HCT116 (cell line): ENCODE results near the gene MOV10L1. TPM values are rescaled to one million over a fixed set of nuclear protein-coding genes. Genes with fewer than 3 reads are reported as not detected.

Source experiments
- ATAC-seq: fragments of 200-7000 bp; cut with Tn5 transposase; 2 replicates; pipeline ENCODE4 v1.9.1; 2020; ENCODE audit warnings: mild to moderate bottlenecking, moderate library complexity
- BruUV-seq: library from RNA; stranded (reverse); fragments of 400-500 nt; replicated peaks from 2 replicates; lab custom pipeline; 2021; lab: Mats Ljungman, UMichigan
- CTCF ChIA-PET: fragments of 300-600 bp; sonication (Branson Sonifier 250); formaldehyde crosslinking; loops from one replicate; lab custom pipeline; 2021; ENCODE audit warnings: antibody characterized with exemption; lab: Charles Lee
- POLR2A ChIA-PET: fragments of 300-600, 350-600 bp; sonication (Branson Sonifier 250); formaldehyde crosslinking; loops from one replicate; lab custom pipeline; 2021; ENCODE audit warnings: antibody characterized with exemption; lab: Charles Lee
- RAD21 ChIA-PET, 2 experiments: fragments of 300-600 bp; sonication (Branson Sonifier 250); formaldehyde crosslinking; loops; one replicate each; lab custom pipeline; 2023; ENCODE audit warnings: low total read pairs in 2 of 2; ENCODE audit not compliant: uncharacterized antibody in 2 of 2, unreplicated experiment in 2 of 2, low non-redundant PET in 1 of 2; lab: Charles Lee
- DNase-seq: peaks from one replicate; pipeline ENCODE4 v3.0.0-alpha.2; 2010; ENCODE audit warnings: low read depth, low spot score
- H2AFZ ChIP-seq: fragments of 200-600 bp; shearing (Covaris generic), sonication (generic); 2 replicates; pipeline ENCODE4 v1.6.1; 2017; ENCODE audit warnings: low read depth, mixed run types, mixed read lengths, antibody characterized with exemption, low read length; ENCODE audit not compliant: poor library complexity, severe bottlenecking
- H3K27ac ChIP-seq: 2 replicates; pipeline ENCODE4 v1.5.1; 2012; ENCODE audit warnings: low read depth, low read length
- H3K27me3 ChIP-seq: fragments of 200-600 bp; sonication (generic); 2 replicates; pipeline ENCODE4 v1.6.1; 2016; ENCODE audit warnings: mixed run types, low read length, mixed read lengths; ENCODE audit not compliant: insufficient read depth
- H3K36me3 ChIP-seq, 2 experiments: fragments of 200-500 bp in 1 of 2; fragments of 200-600 bp in 1 of 2; sonication (Bioruptor generic) in 1 of 2; sonication (generic) in 1 of 2; 2 replicates each; pipeline versions ENCODE4 v1.5.1 to v1.6.1; 2014 to 2016; ENCODE audit warnings: low read length in 2 of 2, inconsistent platforms in 1 of 2, mixed read lengths in 1 of 2, mixed run types in 1 of 2; ENCODE audit not compliant: insufficient read depth in 2 of 2, control insufficient read depth in 1 of 2
- H3K4me1 ChIP-seq, 2 experiments: fragments of 200-600 bp in 1 of 2; sonication (generic) in 1 of 2; 2 replicates each; pipeline versions ENCODE4 v1.5.1 to v1.6.1; 2012 to 2017; ENCODE audit warnings: low read length in 2 of 2, inconsistent platforms in 1 of 2, mild to moderate bottlenecking in 1 of 2, mixed read lengths in 1 of 2, mixed run types in 1 of 2, moderate library complexity in 1 of 2; ENCODE audit not compliant: insufficient read depth in 2 of 2, control insufficient read depth in 1 of 2
- H3K4me2 ChIP-seq: fragments of 200-600 bp; sonication (generic); 2 replicates; pipeline ENCODE4 v1.6.1; 2017; ENCODE audit warnings: mixed run types, low read length, mixed read lengths
- H3K4me3 ChIP-seq, 2 experiments: fragments of 200-600 bp in 1 of 2; sonication (generic) in 1 of 2; replicated peaks in 1 of 2; 2 replicates each; pipeline ENCODE4 v1.5.1; 2011 to 2016; ENCODE audit warnings: low read length in 2 of 2, control low read depth in 1 of 2, low read depth in 1 of 2, mild to moderate bottlenecking in 1 of 2, mixed read lengths in 1 of 2, mixed run types in 1 of 2
- H3K79me2 ChIP-seq: fragments of 200-600 bp; sonication (generic); 2 replicates; pipeline ENCODE4 v1.6.1; 2017; ENCODE audit warnings: mild to moderate bottlenecking, mixed run types, low read length, moderate library complexity, mixed read lengths; ENCODE audit not compliant: insufficient read depth
- H3K9ac ChIP-seq: fragments of 200-600 bp; sonication (generic); 2 replicates; pipeline ENCODE4 v1.6.1; 2016; ENCODE audit warnings: low read length, mixed read lengths
- H3K9me2 ChIP-seq: fragments of 200-600 bp; sonication (generic), shearing (Covaris generic); 2 replicates; pipeline ENCODE4 v1.6.1; 2017; ENCODE audit warnings: mixed run types, mild to moderate bottlenecking, moderate library complexity; ENCODE audit not compliant: insufficient read depth
- H3K9me3 ChIP-seq, 2 experiments: fragments of 200-500 bp in 1 of 2; fragments of 200-600 bp in 1 of 2; sonication (Bioruptor generic) in 1 of 2; sonication (generic) in 1 of 2; 2 replicates each; pipeline ENCODE4 v1.6.1; 2014 to 2017; ENCODE audit warnings: low read length in 2 of 2, mixed read lengths in 2 of 2, inconsistent platforms in 1 of 2, low read depth in 1 of 2, mild to moderate bottlenecking in 1 of 2, mixed run types in 1 of 2, moderate library complexity in 1 of 2; ENCODE audit not compliant: control insufficient read depth in 1 of 2, insufficient read depth in 1 of 2
- H4K20me1 ChIP-seq: fragments of 200-600 bp; sonication (generic), shearing (Covaris generic); 2 replicates; pipeline ENCODE4 v1.6.1; 2017; ENCODE audit warnings: mixed run types, mild to moderate bottlenecking, moderate library complexity; ENCODE audit not compliant: insufficient read depth
- CBX3 ChIP-seq: IDR thresholded peaks from 2 replicates; pipeline ENCODE4 v1.6.1; 2012; ENCODE audit warnings: low read depth
- EGR1 ChIP-seq: IDR thresholded peaks from 2 replicates; pipeline ENCODE4 v1.6.1; 2012; ENCODE audit warnings: low read depth
- ELF1 ChIP-seq: IDR thresholded peaks from 2 replicates; pipeline ENCODE4 v1.6.1; 2012; ENCODE audit warnings: low read depth, borderline replicate concordance
- EZH2 ChIP-seq: fragments of 200-600 bp; sonication (generic); IDR thresholded peaks from 2 replicates; pipeline ENCODE4 v1.6.1; 2017; ENCODE audit warnings: antibody characterized with exemption, mixed run types
- EZH2phosphoT487 ChIP-seq: fragments of 200-600 bp; IDR thresholded peaks from 2 replicates; pipeline ENCODE4 v1.6.1; 2018; ENCODE audit warnings: antibody characterized with exemption, borderline replicate concordance
- SIN3A ChIP-seq: IDR thresholded peaks from 2 replicates; pipeline ENCODE4 v1.6.1; 2012; ENCODE audit warnings: low read depth
- SP1 ChIP-seq: IDR thresholded peaks from 2 replicates; pipeline ENCODE4 v1.6.1; 2012; ENCODE audit warnings: low read depth
- TCF7L2 ChIP-seq: IDR thresholded peaks from 2 replicates; pipeline ENCODE4 v1.7.0; 2011; ENCODE audit warnings: borderline replicate concordance, inconsistent platforms; ENCODE audit not compliant: insufficient read depth, insufficient read length; ENCODE audit errors: extremely low read depth
- YY1 ChIP-seq: IDR thresholded peaks from 2 replicates; pipeline ENCODE4 v1.6.1; 2011; ENCODE audit warnings: low read length, low read depth, moderate library complexity, mild to moderate bottlenecking; ENCODE audit not compliant: insufficient replicate concordance; ENCODE audit errors: extremely low read depth
- ZBTB33 ChIP-seq: IDR thresholded peaks from 2 replicates; pipeline ENCODE4 v1.6.1; 2011; ENCODE audit warnings: mild to moderate bottlenecking, low read length, moderate library complexity; ENCODE audit not compliant: insufficient replicate concordance; ENCODE audit errors: extremely low read depth
- ZNF274 ChIP-seq: fragments of 200-500 bp; sonication (Bioruptor generic); IDR thresholded peaks from 2 replicates; pipeline ENCODE4 v1.6.1; 2014; ENCODE audit warnings: mild to moderate bottlenecking, low read depth, low read length, inconsistent platforms
- intact Hi-C: fragments of 100-400 bp; cut with micrococcal nuclease; formaldehyde crosslinking; loops from 2 replicates; pipeline ENCODE4 v1.10.0; 2022
- total RNA-seq: library from RNA; stranded (reverse); gene quantifications from one replicate; pipeline ENCODE4 v1.2.1, GENCODE V29; 2021; ENCODE audit not compliant: unreplicated experiment
- TF ChIP-seq, protein P1 (sequence below): IDR thresholded peaks from 2 replicates; pipeline ENCODE4 v1.6.1; 2012

MOV10L1 gene
- total RNA-seq, 1 experiment from 2014 or later, result not detected

DNA sequence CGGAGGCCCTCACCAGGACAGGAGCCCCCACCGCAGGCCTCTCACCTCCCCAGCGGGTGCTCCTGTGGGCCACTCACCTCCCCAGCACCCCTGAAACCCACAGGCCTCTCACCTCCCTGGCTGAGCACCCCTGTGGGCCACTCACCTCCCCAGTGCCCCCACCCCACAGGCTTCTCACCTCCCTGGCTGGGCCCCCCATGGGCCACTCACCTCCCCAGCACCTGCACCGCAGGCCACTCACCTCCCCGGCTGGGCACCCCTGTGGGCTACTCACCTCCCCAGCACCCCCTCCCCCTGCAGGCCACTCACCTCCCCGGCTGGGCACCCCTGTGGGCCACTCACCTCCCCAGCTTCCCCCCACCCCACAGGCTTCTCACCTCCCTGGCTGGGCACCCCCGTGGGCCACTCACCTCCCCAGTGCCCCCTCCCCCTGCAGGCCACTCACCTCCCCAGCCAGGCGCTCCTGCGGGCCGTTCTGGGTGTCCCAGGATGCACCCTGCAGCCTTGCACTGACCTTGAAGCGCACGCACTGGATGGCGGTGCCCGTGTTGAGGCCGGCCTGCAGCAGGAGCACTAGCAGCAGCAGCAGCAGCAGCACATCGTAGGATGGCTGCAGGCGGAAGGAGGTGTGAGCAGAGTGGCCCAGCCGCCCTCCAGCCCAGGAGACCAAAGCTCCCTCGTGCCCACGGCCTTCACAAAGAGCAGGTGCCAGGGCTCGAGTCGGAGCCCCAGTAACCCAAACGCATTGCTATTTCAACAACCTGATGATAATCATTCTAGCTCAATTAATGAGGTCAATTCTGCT, 26.0 kb upstream of the MOV10L1 start:
- H2AFZ ChIP-seq, result no peak overlapping the region
- DNase-seq (no peak), ATAC-seq (no peak)
- H3K27me3 ChIP-seq, result no peaks in the 10 kb centered on the region
- ChIA-PET RAD21 (no interaction called here), POLR2A (no interaction called here), CTCF (no interaction called here)
- H3K9me3 ChIP-seq, result no peaks in the 10 kb centered on the region
- no peak for TF ChIP-seq ZBTB33
- H3K4me3 ChIP-seq, result no peak overlapping the region
- intact Hi-C loops, result no loop called here
- no peak overlapping the region for H3K27ac ChIP-seq
- no peaks in the 10 kb centered on the region for H3K9me2 ChIP-seq
- no peaks in the 10 kb centered on the region for H3K36me3 ChIP-seq
- H4K20me1 ChIP-seq, result no peaks in the 10 kb centered on the region
- no peaks in the 10 kb centered on the region for H3K79me2 ChIP-seq
- no peak overlapping the region for H3K4me2 ChIP-seq
- BruUV-seq, result no TSS peak
- no peak overlapping the region for H3K9ac ChIP-seq
- H3K4me1 ChIP-seq, result no peaks in the 10 kb centered on the region

DNA sequence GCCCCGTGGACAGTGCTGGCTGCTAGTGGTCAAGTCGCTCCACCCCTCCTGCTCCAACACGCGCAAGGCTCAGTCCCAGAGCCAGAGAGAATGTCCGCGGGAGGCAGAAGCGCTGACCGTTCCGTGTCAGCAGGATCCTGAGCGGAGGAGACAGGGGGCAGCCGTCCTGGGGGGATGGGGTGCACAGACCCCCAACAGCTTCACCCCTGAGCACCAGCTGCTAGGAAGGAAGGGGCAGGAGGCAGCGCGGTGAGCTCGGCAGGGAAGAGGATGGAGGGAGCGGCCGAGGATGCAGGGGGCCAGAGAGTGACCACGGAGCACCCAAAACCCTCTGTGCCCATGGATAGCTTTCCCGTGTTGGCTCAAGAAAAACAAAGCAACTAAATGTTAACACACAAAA, 25.4 kb upstream of the MOV10L1 start:
- no TSS peak for BruUV-seq
- ATAC-seq (no peak), DNase-seq (no peak)
- CTCF ChIA-PET, result no interaction called here
- H3K27me3 ChIP-seq, result no peaks in the 10 kb centered on the region
- H3K4me3 ChIP-seq, result no peak overlapping the region
- H3K4me1 ChIP-seq, result no peaks in the 10 kb centered on the region
- intact Hi-C loops, result no loop called here
- no peaks in the 10 kb centered on the region for H3K9me2 ChIP-seq
- H3K9me3 ChIP-seq, result no peaks in the 10 kb centered on the region
- H3K36me3 ChIP-seq, result no peaks in the 10 kb centered on the region
- no peaks in the 10 kb centered on the region for H3K79me2 ChIP-seq
- POLR2A ChIA-PET, result no interaction called here
- no peak overlapping the region for H3K4me2 ChIP-seq
- H3K27ac ChIP-seq, result no peak overlapping the region
- no peak overlapping the region for H2AFZ ChIP-seq
- no peaks in the 10 kb centered on the region for H4K20me1 ChIP-seq
- no peak overlapping the region for H3K9ac ChIP-seq
- RAD21 ChIA-PET, result no interaction called here
- TF ChIP-seq YY1 (no peak), EZH2phosphoT487 (no peak), CBX3 (no peak), SIN3A (no peak), ZBTB33 (no peak), EGR1 (no peak), ELF1 (no peak), TCF7L2 (no peak), EZH2 (no peak), SP1 (no peak), ZNF274 (no peak)
- TF ChIP-seq, protein P1, sequence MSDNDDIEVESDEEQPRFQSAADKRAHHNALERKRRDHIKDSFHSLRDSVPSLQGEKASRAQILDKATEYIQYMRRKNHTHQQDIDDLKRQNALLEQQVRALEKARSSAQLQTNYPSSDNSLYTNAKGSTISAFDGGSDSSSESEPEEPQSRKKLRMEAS, result no peak
